ENCODE results near the gene PLCB1.

DNA sequence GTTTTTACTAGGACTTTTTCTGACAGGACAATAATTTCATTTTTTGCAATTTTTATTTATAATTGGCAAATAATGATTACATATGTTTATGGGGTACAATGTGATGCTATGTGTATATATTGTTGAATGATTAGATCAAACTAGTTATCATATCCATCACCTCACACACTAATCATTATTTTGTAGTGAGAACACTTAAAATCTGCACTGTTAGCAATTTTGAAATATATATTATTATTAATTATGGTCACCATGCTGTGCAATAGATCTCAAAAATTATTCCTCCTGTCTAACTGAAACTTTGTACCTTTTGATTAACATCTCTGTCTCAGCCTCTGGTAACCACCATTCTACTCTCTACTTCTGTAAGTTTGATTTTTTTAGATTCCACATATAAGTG, 378.7 kb downstream of the PLCB1 start:
- TF ChIP-seq TAF1 (IDR thresholded peaks at IDR 0.05; ENCODE audit: borderline replicate concordance, low read depth, low read length) (no peak), POLR2A (IDR thresholded peaks at IDR 0.05; ENCODE audit: low read depth, low read length) (no peak)
